GM23338 (cell line): ENCODE measurements around the gene KLF18. TPM values are rescaled to one million over a fixed set of nuclear protein-coding genes. Genes with fewer than 3 reads are reported as not detected.

ENCODE experiments used
- ATAC-seq: fragments of 200-7000 bp; cut with Tn5 transposase; 3 replicates; pipeline ENCODE4 v1.9.1; 2020
- DNase-seq: peaks from one replicate; pipeline ENCODE4 v3.0.0-alpha.2; 2015; ENCODE audit warnings: low spot score
- H2AFZ ChIP-seq: fragments of 200-600 bp; sonication (generic); 2 replicates; pipeline ENCODE4 v1.8.0; 2016; ENCODE audit warnings: antibody characterized with exemption, mild to moderate bottlenecking, moderate library complexity
- H3F3A ChIP-seq: fragments of 200-600 bp; sonication (generic); replicated peaks from 2 replicates; pipeline ENCODE4 v1.8.0; 2017; ENCODE audit warnings: antibody characterized with exemption, mixed run types, low read depth
- H3K27ac ChIP-seq: fragments of 200-600 bp; sonication (generic); 2 replicates; pipeline ENCODE4 v1.6.1; 2016; ENCODE audit warnings: low read depth
- H3K27me3 ChIP-seq: fragments of 200-600 bp; sonication (generic); 2 replicates; pipeline ENCODE4 v1.8.0; 2016; ENCODE audit warnings: mild to moderate bottlenecking, mixed run types, moderate library complexity; ENCODE audit not compliant: insufficient read depth
- H3K36me3 ChIP-seq: fragments of 200-600 bp; sonication (generic); 2 replicates; pipeline ENCODE4 v1.8.0; 2016; ENCODE audit warnings: mild to moderate bottlenecking; ENCODE audit not compliant: insufficient read depth
- H3K4me1 ChIP-seq: fragments of 200-600 bp; sonication (generic); 2 replicates; pipeline ENCODE4 v1.8.0; 2016; ENCODE audit warnings: mild to moderate bottlenecking, moderate library complexity; ENCODE audit not compliant: insufficient read depth
- H3K4me2 ChIP-seq: fragments of 200-600 bp; sonication (generic); 2 replicates; pipeline ENCODE4 v1.7.1; 2017; ENCODE audit warnings: mixed run types
- H3K4me3 ChIP-seq: fragments of 200-600 bp; sonication (generic); 2 replicates; pipeline ENCODE4 v1.6.1; 2016; ENCODE audit warnings: mixed run types
- H3K79me2 ChIP-seq: fragments of 200-600 bp; sonication (generic); replicated peaks from 2 replicates; pipeline ENCODE4 v1.8.0; 2017; ENCODE audit warnings: mild to moderate bottlenecking; ENCODE audit not compliant: insufficient read depth
- H3K9me2 ChIP-seq: fragments of 200-600 bp; sonication (generic); 2 replicates; pipeline ENCODE4 v1.8.0; 2017; ENCODE audit not compliant: insufficient read depth
- H4K20me1 ChIP-seq: fragments of 200-600 bp; sonication (generic); replicated peaks from 2 replicates; pipeline ENCODE4 v1.8.0; 2017; ENCODE audit warnings: mild to moderate bottlenecking; ENCODE audit not compliant: insufficient read depth
- H3K27ac Mint-ChIP-seq: 2 replicates; pipeline ENCODE4 v1.8.0; 2020; ENCODE audit warnings: inconsistent platforms, mild to moderate bottlenecking, moderate library complexity, mixed read lengths
- H3K27me3 Mint-ChIP-seq: 3 replicates; pipeline ENCODE4 v1.8.0; 2022; ENCODE audit warnings: low read depth, mild to moderate bottlenecking, moderate library complexity, mixed read lengths, inconsistent platforms; ENCODE audit not compliant: insufficient read depth, poor library complexity
- H3K36me3 Mint-ChIP-seq: 3 replicates; pipeline ENCODE4 v1.8.0; 2021; ENCODE audit warnings: low read depth, mild to moderate bottlenecking, inconsistent platforms, moderate library complexity, mixed read lengths
- H3K4me1 Mint-ChIP-seq: 3 replicates; pipeline ENCODE4 v1.8.0; 2020; ENCODE audit warnings: mild to moderate bottlenecking, inconsistent platforms, mixed read lengths
- H3K4me3 Mint-ChIP-seq: 3 replicates; pipeline ENCODE4 v1.8.0; 2021; ENCODE audit warnings: moderate library complexity, mild to moderate bottlenecking, inconsistent platforms, mixed read lengths
- H3K9me3 Mint-ChIP-seq: 3 replicates; pipeline ENCODE4 v1.8.0; 2020; ENCODE audit warnings: moderate library complexity, mild to moderate bottlenecking, inconsistent platforms, mixed read lengths
- CTCF ChIP-seq, 2 experiments: fragments of 200-600 bp in 1 of 2; sonication (generic) in 1 of 2; conservative IDR thresholded peaks; 2 replicates each; pipeline versions ENCODE4 v1.5.1 to v1.6.1; 2016 to 2017; ENCODE audit warnings: antibody characterized with exemption in 2 of 2, low read depth in 2 of 2, mild to moderate bottlenecking in 2 of 2, moderate library complexity in 1 of 2
- ETS1 ChIP-seq: IDR thresholded peaks from 2 replicates; pipeline ENCODE4 v1.6.1; 2016; ENCODE audit warnings: antibody characterized with exemption
- EZH2 ChIP-seq: fragments of 200-600 bp; sonication (generic); IDR thresholded peaks from one replicate; pipeline ENCODE4 v1.8.0; 2017; ENCODE audit warnings: antibody characterized with exemption, mild to moderate bottlenecking, low read depth; ENCODE audit not compliant: unreplicated experiment
- JUNB ChIP-seq: IDR thresholded peaks from one replicate; pipeline ENCODE4 v1.6.1; 2016; ENCODE audit warnings: antibody characterized with exemption; ENCODE audit not compliant: unreplicated experiment
- POLR2AphosphoS5 ChIP-seq: IDR thresholded peaks from 2 replicates; pipeline ENCODE4 v1.6.1; 2016; ENCODE audit warnings: antibody characterized with exemption, low read depth
- REST ChIP-seq: IDR thresholded peaks from one replicate; pipeline ENCODE4 v1.6.1; 2018; ENCODE audit warnings: antibody characterized with exemption; ENCODE audit not compliant: unreplicated experiment
- STAT1 ChIP-seq: IDR thresholded peaks from one replicate; pipeline ENCODE4 v1.6.1; 2016; ENCODE audit warnings: antibody characterized with exemption; ENCODE audit not compliant: unreplicated experiment
- ZNF114 ChIP-seq: fragments of 250-450 bp; sonication (Bioruptor Pico); IDR thresholded peaks from 2 replicates; pipeline ENCODE4 v1.5.0; 2020; ENCODE audit warnings: mild to moderate bottlenecking, moderate library complexity
- ZNF331 ChIP-seq: fragments of 250-450 bp; sonication (Bioruptor Pico); IDR thresholded peaks from 2 replicates; pipeline ENCODE4 v1.5.0; 2020; ENCODE audit warnings: low read depth, mild to moderate bottlenecking, moderate library complexity
- polyA plus RNA-seq: library from polyadenylated mRNA; unstranded; fragments of >200 nt; fragmentation: Nextera tagmentation; extraction: Ambion mirVana; gene quantifications from 2 replicates; pipeline ENCODE4 v1.2.1, GENCODE V29; 2016
- total RNA-seq: library from RNA; depleted of rRNA; stranded (reverse); fragments of >200 nt; shearing (Covaris generic); gene quantifications from 2 replicates; pipeline ENCODE4 v1.2.3, GENCODE V29; 2014

KLF18 gene
- total and polyA plus RNA-seq, 2 experiments from 2014 or later: 0.35 TPM; not detected in 1

GRCh38 chr1:44103270-44104131 is 37.9 kb downstream of the KLF18 start:
- Mint-ChIP-seq H3K27me3 (peaks cover 5% of the 10 kb centered on the region), H3K9me3 (no peaks in the 10 kb centered on the region), H3K27ac (no peak overlapping the region), H3K4me1 (peaks cover 8% of the 10 kb centered on the region), H3K4me3 (no peak overlapping the region), H3K36me3 (no peaks in the 10 kb centered on the region)
- DNase-seq: peak; percentile 73
- Histone ChIP-seq H3K4me3 (no peak overlapping the region), H3F3A (no peaks in the 10 kb centered on the region), H3K36me3 (no peaks in the 10 kb centered on the region), H2AFZ (no peak overlapping the region), H3K27ac (no peak overlapping the region), H3K79me2 (no peaks in the 10 kb centered on the region), H3K27me3 (no peaks in the 10 kb centered on the region), H3K4me2 (no peak overlapping the region), H3K4me1 (peaks cover 10% of the 10 kb centered on the region), H4K20me1 (no peaks in the 10 kb centered on the region; the same call in 1 of the 2 replicates), H3K9me2 (no peaks in the 10 kb centered on the region)
- TF ChIP-seq STAT1 (no peak), ZNF114 (CRISPR knock-in tag) (no peak), ZNF331 (CRISPR knock-in tag) (no peak), EZH2 (no peak), ETS1 (no peak), JUNB (no peak), CTCF (conservative IDR thresholded peaks at IDR 0.05; ENCODE audit: low read depth in 2 of 2) (peak; percentile 28 to 76), POLR2AphosphoS5 (no peak)
- no peak for ATAC-seq

GRCh38 chr1:44101328-44101727 is 40.1 kb downstream of the KLF18 start:
- no peaks in the 10 kb centered on the region; the same call in 1 of the 2 replicates for H4K20me1 ChIP-seq
- H3K4me2 ChIP-seq: no peak overlapping the region
- H3K4me3 ChIP-seq: no peak overlapping the region
- ATAC-seq (no peak), DNase-seq (no peak)
- H3K4me1 ChIP-seq: peaks cover 1% of the 10 kb centered on the region
- H3F3A ChIP-seq: no peaks in the 10 kb centered on the region
- H3K79me2 ChIP-seq: no peaks in the 10 kb centered on the region
- Mint-ChIP-seq H3K9me3 (peaks cover 12% of the 10 kb centered on the region; the same call in 1 of the 3 replicates), H3K27ac (no peak overlapping the region), H3K27me3 (peaks cover 2% of the 10 kb centered on the region), H3K4me3 (no peak overlapping the region), H3K4me1 (peaks cover 1% of the 10 kb centered on the region; the same call in 2 of the 3 replicates), H3K36me3 (peaks cover 3% of the 10 kb centered on the region; the same call in 1 of the 3 replicates)
- no peak overlapping the region for H2AFZ ChIP-seq
- H3K36me3 ChIP-seq: no peaks in the 10 kb centered on the region
- TF ChIP-seq ETS1 (no peak), CTCF (conservative IDR thresholded peaks at IDR 0.05; ENCODE audit: low read depth in 2 of 2) (no peak), ZNF114 (CRISPR knock-in tag) (no peak), REST (no peak)
- H3K27ac ChIP-seq: no peak overlapping the region
- no peaks in the 10 kb centered on the region for H3K9me2 ChIP-seq
- no peaks in the 10 kb centered on the region for H3K27me3 ChIP-seq
